Neural progenitor cell (in vitro differentiated cells): Measurements from ENCODE around the gene PHLPP1.

Experiments
- EZH2 ChIP-seq: fragments of 200-600 bp; sonication (generic); IDR thresholded peaks from 2 replicates; pipeline ENCODE4 v1.6.1; 2017; ENCODE audit warnings: antibody characterized with exemption, mild to moderate bottlenecking, moderate library complexity
- TF ChIP-seq, protein P1 (sequence below): fragments of 200-600 bp; sonication (generic); IDR thresholded peaks from 2 replicates; pipeline ENCODE4 v1.5.1; 2017; ENCODE audit warnings: antibody characterized with exemption, mild to moderate bottlenecking

DNA sequence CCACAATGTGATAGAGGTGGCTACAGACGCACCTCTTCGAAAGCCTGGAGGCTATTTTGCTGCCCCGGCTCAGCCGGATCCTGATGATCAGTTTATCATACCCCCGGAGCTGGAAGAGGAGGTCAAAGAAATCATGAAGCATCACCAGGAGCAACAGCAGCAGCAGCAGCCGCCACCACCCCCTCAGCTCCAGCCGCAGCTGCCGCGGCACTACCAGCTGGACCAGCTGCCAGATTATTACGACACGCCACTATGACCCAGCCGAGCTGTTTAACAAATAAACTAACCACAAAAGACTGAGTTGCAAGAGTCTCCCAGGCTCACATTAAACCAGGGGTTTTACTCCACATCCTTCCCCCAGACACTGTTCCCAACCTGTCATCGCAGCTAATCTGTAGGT lies 263.8 kb downstream of the PHLPP1 start:
- TF ChIP-seq, protein P1, sequence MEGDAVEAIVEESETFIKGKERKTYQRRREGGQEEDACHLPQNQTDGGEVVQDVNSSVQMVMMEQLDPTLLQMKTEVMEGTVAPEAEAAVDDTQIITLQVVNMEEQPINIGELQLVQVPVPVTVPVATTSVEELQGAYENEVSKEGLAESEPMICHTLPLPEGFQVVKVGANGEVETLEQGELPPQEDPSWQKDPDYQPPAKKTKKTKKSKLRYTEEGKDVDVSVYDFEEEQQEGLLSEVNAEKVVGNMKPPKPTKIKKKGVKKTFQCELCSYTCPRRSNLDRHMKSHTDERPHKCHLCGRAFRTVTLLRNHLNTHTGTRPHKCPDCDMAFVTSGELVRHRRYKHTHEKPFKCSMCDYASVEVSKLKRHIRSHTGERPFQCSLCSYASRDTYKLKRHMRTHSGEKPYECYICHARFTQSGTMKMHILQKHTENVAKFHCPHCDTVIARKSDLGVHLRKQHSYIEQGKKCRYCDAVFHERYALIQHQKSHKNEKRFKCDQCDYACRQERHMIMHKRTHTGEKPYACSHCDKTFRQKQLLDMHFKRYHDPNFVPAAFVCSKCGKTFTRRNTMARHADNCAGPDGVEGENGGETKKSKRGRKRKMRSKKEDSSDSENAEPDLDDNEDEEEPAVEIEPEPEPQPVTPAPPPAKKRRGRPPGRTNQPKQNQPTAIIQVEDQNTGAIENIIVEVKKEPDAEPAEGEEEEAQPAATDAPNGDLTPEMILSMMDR = no peak
- TF ChIP-seq EZH2 = no peak
